Stromal cell of bone marrow (primary cell): ENCODE measurements around the gene PCDHGB1.
"Not testable (repeated sequence)": the region's sequence is repeated elsewhere in the genome, so short reads cannot be mapped to it uniquely, and the experiment has no call there.

Experiments
- DNase-seq: peaks from one replicate; pipeline ENCODE4 v3.0.0-alpha.2; 2012; ENCODE audit warnings: low read depth

Gene PCDHGB1

GRCh38 chr5:141346017-141346416, 3.9 kb upstream of the PCDHGB1 start:
- not testable (repeated sequence) for DNase-seq

GRCh38 chr5:141351591-141351990, 1.7 kb downstream of the PCDHGB1 start:
- no peak for DNase-seq

- no peak for DNase-seq
These were observed 5.1 kb downstream of the PCDHGB1 start, which contains the start of gene PCDHGA4 for GRCh38 chr5:141354900-141355469. TSS of gene PCDHGA4 (plus strand) at chr5:141355021. CDS start at chr5:141355108, 87 bp downstream.

GRCh38 chr5:141355641-141356040, 5.7 kb downstream of the PCDHGB1 start:
- no peak for DNase-seq

- DNase-seq = no peak
These were observed 6.2 kb downstream of the PCDHGB1 start for GRCh38 chr5:141356133-141356532.

GRCh38 chr5:141356950-141357349, 7.1 kb downstream of the PCDHGB1 start:
- no peak for DNase-seq

GRCh38 chr5:141359790-141360426, 10.0 kb downstream of the PCDHGB1 start, which contains the start of gene PCDHGB2:
TSS of gene PCDHGB2 (plus strand) at chr5:141359994. CDS start at chr5:141360136, 142 bp downstream.
- no peak for DNase-seq

GRCh38 chr5:141360685-141361084, 10.8 kb downstream of the PCDHGB1 start:
- no peak for DNase-seq

GRCh38 chr5:141362719-141363118, 12.8 kb downstream of the PCDHGB1 start:
- no peak for DNase-seq

- DNase-seq = no peak
These were observed 14.2 kb downstream of the PCDHGB1 start, which contains the start of gene PCDHGA5 for GRCh38 chr5:141363952-141364660. TSS of gene PCDHGA5 (plus strand) at chr5:141364162. CDS start at chr5:141364331, 169 bp downstream.

- no peak for DNase-seq
These were observed 16.4 kb downstream of the PCDHGB1 start for GRCh38 chr5:141366016-141366896.

- peak; percentile 47 for DNase-seq
These were observed 20.3 kb downstream of the PCDHGB1 start, which contains the start of gene PCDHGB3 for GRCh38 chr5:141369994-141370848. TSS of gene PCDHGB3 (plus strand) at chr5:141370242. CDS start at chr5:141370395, 153 bp downstream.

- no peak for DNase-seq
These were observed 21.9 kb downstream of the PCDHGB1 start for GRCh38 chr5:141371572-141372475.

GRCh38 chr5:141373673-141374317, 23.9 kb downstream of the PCDHGB1 start, which contains the start of gene PCDHGA6:
TSS of gene PCDHGA6 (plus strand) at chr5:141373891. CDS start at chr5:141374084, 193 bp downstream.
- DNase-seq = no peak

GRCh38 chr5:141374627-141375026, 24.7 kb downstream of the PCDHGB1 start:
- no peak for DNase-seq

GRCh38 chr5:141375444-141376155, 25.7 kb downstream of the PCDHGB1 start:
- DNase-seq = not testable (repeated sequence)

- DNase-seq = no peak
These were observed 32.8 kb downstream of the PCDHGB1 start, which contains the start of gene PCDHGA7 for GRCh38 chr5:141382469-141383294. TSS of gene PCDHGA7 (plus strand) at chr5:141382742. CDS start at chr5:141382900, 158 bp downstream.
